Kidney (tissue), 14 donors: ENCODE data around the gene RBM22. TPM values are rescaled to one million over a fixed set of nuclear protein-coding genes. Genes with fewer than 3 reads are reported as not detected.

Experiments used
- DNase-seq, 5 donors: peaks; one replicate each; pipeline ENCODE4 v3.0.0-alpha.2; 2013 to 2020
- FAIRE-seq: peaks from 2 replicates; lab custom pipeline; 2012; peaks lifted over from hg19 to GRCh38; lab: Jason Lieb, UNC
- H3K27ac ChIP-seq, 2 donors: one replicate each; pipeline ENCODE4 v1.7.0; 2013; ENCODE audit warnings: low read depth in 2 of 2, low read length in 2 of 2, inconsistent platforms in 1 of 2
- H3K27me3 ChIP-seq: one replicate; pipeline ENCODE4 v1.7.1; 2013; ENCODE audit warnings: low read length, inconsistent platforms; ENCODE audit not compliant: control insufficient read depth, insufficient read depth
- H3K36me3 ChIP-seq, 3 donors: one replicate each; pipeline versions ENCODE4 v1.7.0 to v1.7.1; 2013; ENCODE audit warnings: low read length in 3 of 3, control low read depth in 1 of 3, inconsistent platforms in 1 of 3; ENCODE audit not compliant: insufficient read depth in 3 of 3, control insufficient read depth in 2 of 3
- H3K4me1 ChIP-seq, 3 donors: one replicate each; pipeline versions ENCODE4 v1.7.0 to v1.7.1; 2013; ENCODE audit warnings: low read length in 3 of 3, inconsistent platforms in 1 of 3, low read depth in 1 of 3; ENCODE audit not compliant: control insufficient read depth in 2 of 3, insufficient read depth in 2 of 3
- H3K4me3 ChIP-seq, 3 donors: one replicate each; pipeline versions ENCODE4 v1.7.0 to v1.8.1; 2013; ENCODE audit warnings: low read length in 3 of 3, control low read depth in 1 of 3, inconsistent platforms in 1 of 3
- H3K9ac ChIP-seq, 3 donors: one replicate each; pipeline versions ENCODE4 v1.7.0 to v1.7.1; 2013; ENCODE audit warnings: low read length in 3 of 3, control low read depth in 1 of 3, inconsistent platforms in 1 of 3
- H3K9me3 ChIP-seq, 3 donors: one replicate each; pipeline versions ENCODE4 v1.7.0 to v1.7.1; 2013; ENCODE audit warnings: low read length in 3 of 3, control low read depth in 1 of 3, inconsistent platforms in 1 of 3; ENCODE audit not compliant: control insufficient read depth in 2 of 3, insufficient read depth in 1 of 3
- CTCF ChIP-seq: IDR thresholded peaks from 3 replicates; pipeline ENCODE4 v1.5.1; 2012; ENCODE audit warnings: mild to moderate bottlenecking, moderate library complexity, borderline replicate concordance; ENCODE audit not compliant: insufficient read depth; ENCODE audit errors: extremely low read depth
- intact Hi-C: fragments of 100-400 bp; cut with DNase I; formaldehyde crosslinking; loops from one replicate; pipeline ENCODE4 v1.11.1; 2022
- polyA plus RNA-seq: library from polyadenylated mRNA; stranded (reverse); fragments of 350-450 nt; fragmentation: Illumina TruSeq; extraction: RNeasy Lipid Tissue Mini Kit (QIAGEN cat#74804); gene quantifications from one replicate; pipeline ENCODE4 v1.2.3, GENCODE V29; 2014; ENCODE audit warnings: low read depth, low replicate concordance; ENCODE audit not compliant: insufficient read depth
- total RNA-seq: library from RNA; stranded (reverse); fragmentation: NEBNext Ultra II Directional; extraction: Animal tissue kit (Norgen Biotek cat#: 25700); gene quantifications from one replicate; pipeline ENCODE4 v1.2.1, GENCODE V29; 2021
- donor health status: control.
- donor health status: control.
- donor health status: control.
- donor health status: control.
- donor health status: control.
- donor health status: DM: yes; HTN: yes; CAD: no.
- donor health status: Normal renal cell carcinoma (clear cell type).

Gene RBM22
- total and polyA plus RNA-seq, 2 donors from 2014 or later = 30.0 to 44.2 TPM

- Histone ChIP-seq H3K9me3 (no peaks in the 10 kb centered on the region), H3K9ac (no peak overlapping the region), H3K36me3 (no peaks in the 10 kb centered on the region), H3K27ac (no peak overlapping the region), H3K4me3 (no peak overlapping the region), H3K27me3 (no peaks in the 10 kb centered on the region), H3K4me1 (peaks cover 0 to 9% (median 5%) of the 10 kb centered on the region in 3 donors)
- DNase-seq (peak in 2 of 5 donors; percentile 18 to 61), FAIRE-seq (no peak)
- no peak for TF ChIP-seq CTCF
- intact Hi-C loops = no loop called here
Measured at GRCh38 chr5:150660108-150660831, 40.6 kb downstream of the RBM22 start.

GRCh38 chr5:150659360-150660107 is 41.3 kb downstream of the RBM22 start:
- Histone ChIP-seq H3K9me3 (no peaks in the 10 kb centered on the region), H3K36me3 (no peaks in the 10 kb centered on the region), H3K27ac (no peak overlapping the region), H3K27me3 (no peaks in the 10 kb centered on the region), H3K4me3 (no peak overlapping the region), H3K4me1 (peaks cover 0 to 9% (median 5%) of the 10 kb centered on the region in 3 donors), H3K9ac (no peak overlapping the region)
- intact Hi-C loops = loop anchor here (5.0 to 10.0 kb wide), 2 partner anchors 75 to 97 kb away; no protein-coding TSS in a partner anchor
- peak in 2 of 5 donors; percentile 6 to 39 for DNase-seq
- no peak for TF ChIP-seq CTCF
- FAIRE-seq = no peak

- FAIRE-seq (no peak), DNase-seq (peak in 1 of 5 donors; percentile 28)
- Histone ChIP-seq H3K4me1 (peaks cover 0 to 9% (median 5%) of the 10 kb centered on the region in 3 donors), H3K36me3 (no peaks in the 10 kb centered on the region), H3K9ac (no peak overlapping the region), H3K27me3 (no peaks in the 10 kb centered on the region), H3K9me3 (no peaks in the 10 kb centered on the region), H3K4me3 (no peak overlapping the region), H3K27ac (peak overlapping the region in 1 of 2 donors; percentile 5)
- intact Hi-C loops = loop anchor here (5.0 to 10.0 kb wide), 2 partner anchors 74 to 96 kb away; no protein-coding TSS in a partner anchor
- no peak for TF ChIP-seq CTCF
Measured at GRCh38 chr5:150658699-150659265, 42.1 kb downstream of the RBM22 start.
